KMS-11 (cell line): Measurements from ENCODE around the gene CACNA2D3.

ENCODE experiments used
- H2AFZ ChIP-seq: fragments of 200-600 bp; sonication (generic); 2 replicates; pipeline ENCODE4 v1.6.1; 2016; ENCODE audit warnings: antibody characterized with exemption, mixed run types, low read depth
- H3K27ac ChIP-seq: fragments of 200-600 bp; sonication (generic); 2 replicates; pipeline ENCODE4 v1.6.1; 2016; ENCODE audit warnings: mild to moderate bottlenecking, mixed run types
- H3K27me3 ChIP-seq: fragments of 200-600 bp; sonication (generic); 2 replicates; pipeline ENCODE4 v1.6.1; 2017; ENCODE audit warnings: mild to moderate bottlenecking, low read depth, mixed run types, moderate library complexity; ENCODE audit not compliant: insufficient read depth
- H3K36me3 ChIP-seq: fragments of 200-600 bp; sonication (generic); 2 replicates; pipeline ENCODE4 v1.6.1; 2017; ENCODE audit warnings: mild to moderate bottlenecking, mixed run types; ENCODE audit not compliant: insufficient read depth
- H3K4me1 ChIP-seq: fragments of 200-600 bp; sonication (generic); 2 replicates; pipeline ENCODE4 v1.6.1; 2016; ENCODE audit warnings: mild to moderate bottlenecking, low read depth, mixed run types; ENCODE audit not compliant: poor library complexity, severe bottlenecking
- H3K4me2 ChIP-seq: fragments of 200-600 bp; sonication (generic); 2 replicates; pipeline ENCODE4 v1.7.0; 2016; ENCODE audit warnings: mild to moderate bottlenecking, mixed run types
- H3K4me3 ChIP-seq: fragments of 200-600 bp; sonication (generic); IDR thresholded peaks from 2 replicates; pipeline ENCODE4 v1.6.1; 2017; ENCODE audit warnings: low read depth, low read length, mixed read lengths; ENCODE audit not compliant: insufficient read depth
- H3K79me2 ChIP-seq: fragments of 200-600 bp; sonication (generic); 2 replicates; pipeline ENCODE4 v1.6.1; 2016; ENCODE audit warnings: low read depth, mixed run types; ENCODE audit not compliant: insufficient read depth
- H3K9ac ChIP-seq: fragments of 200-600 bp; sonication (generic); 2 replicates; pipeline ENCODE4 v1.6.1; 2016; ENCODE audit warnings: mild to moderate bottlenecking, mixed run types
- H4K20me1 ChIP-seq: fragments of 200-600 bp; sonication (generic); 2 replicates; pipeline ENCODE4 v1.6.1; 2016; ENCODE audit warnings: mild to moderate bottlenecking, mixed run types; ENCODE audit not compliant: insufficient read depth
- TF ChIP-seq, protein P1 (sequence below): fragments of 200-600 bp; sonication (generic); conservative IDR thresholded peaks from 2 replicates; pipeline ENCODE4 v1.6.1; 2017; ENCODE audit warnings: low read depth, mild to moderate bottlenecking, antibody characterized with exemption, low read length, moderate library complexity, mixed read lengths

CACNA2D3 gene

DNA sequence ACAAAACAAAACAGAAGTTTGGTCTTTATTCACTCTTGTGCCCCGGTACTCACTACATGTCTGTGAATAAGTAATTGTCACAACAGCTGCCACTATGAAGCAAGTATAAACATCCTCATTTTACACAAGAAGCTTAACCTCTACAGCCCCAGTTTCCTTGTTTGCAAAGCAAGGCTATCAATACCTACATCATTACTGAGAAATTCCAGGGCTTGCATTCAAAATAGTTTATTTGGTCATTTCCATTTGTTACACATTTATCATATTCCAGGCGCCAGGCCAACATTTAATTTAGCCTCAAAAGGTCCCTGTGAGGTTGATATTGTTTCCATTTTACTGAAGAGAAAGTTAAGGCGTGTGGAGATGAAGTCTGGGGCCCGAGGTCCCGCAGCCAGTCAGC is 966.9 kb downstream of the CACNA2D3 start:
- H4K20me1 ChIP-seq: no peaks in the 10 kb centered on the region
- no peak overlapping the region for H3K4me2 ChIP-seq
- no peaks in the 10 kb centered on the region for H3K27me3 ChIP-seq
- TF ChIP-seq, protein P1, sequence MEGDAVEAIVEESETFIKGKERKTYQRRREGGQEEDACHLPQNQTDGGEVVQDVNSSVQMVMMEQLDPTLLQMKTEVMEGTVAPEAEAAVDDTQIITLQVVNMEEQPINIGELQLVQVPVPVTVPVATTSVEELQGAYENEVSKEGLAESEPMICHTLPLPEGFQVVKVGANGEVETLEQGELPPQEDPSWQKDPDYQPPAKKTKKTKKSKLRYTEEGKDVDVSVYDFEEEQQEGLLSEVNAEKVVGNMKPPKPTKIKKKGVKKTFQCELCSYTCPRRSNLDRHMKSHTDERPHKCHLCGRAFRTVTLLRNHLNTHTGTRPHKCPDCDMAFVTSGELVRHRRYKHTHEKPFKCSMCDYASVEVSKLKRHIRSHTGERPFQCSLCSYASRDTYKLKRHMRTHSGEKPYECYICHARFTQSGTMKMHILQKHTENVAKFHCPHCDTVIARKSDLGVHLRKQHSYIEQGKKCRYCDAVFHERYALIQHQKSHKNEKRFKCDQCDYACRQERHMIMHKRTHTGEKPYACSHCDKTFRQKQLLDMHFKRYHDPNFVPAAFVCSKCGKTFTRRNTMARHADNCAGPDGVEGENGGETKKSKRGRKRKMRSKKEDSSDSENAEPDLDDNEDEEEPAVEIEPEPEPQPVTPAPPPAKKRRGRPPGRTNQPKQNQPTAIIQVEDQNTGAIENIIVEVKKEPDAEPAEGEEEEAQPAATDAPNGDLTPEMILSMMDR: no peak
- H3K4me1 ChIP-seq: no peaks in the 10 kb centered on the region
- no peak overlapping the region for H3K4me3 ChIP-seq
- H3K27ac ChIP-seq: no peak overlapping the region
- H3K79me2 ChIP-seq: no peaks in the 10 kb centered on the region
- no peaks in the 10 kb centered on the region for H3K36me3 ChIP-seq
- H2AFZ ChIP-seq: no peak overlapping the region
- no peak overlapping the region for H3K9ac ChIP-seq

DNA sequence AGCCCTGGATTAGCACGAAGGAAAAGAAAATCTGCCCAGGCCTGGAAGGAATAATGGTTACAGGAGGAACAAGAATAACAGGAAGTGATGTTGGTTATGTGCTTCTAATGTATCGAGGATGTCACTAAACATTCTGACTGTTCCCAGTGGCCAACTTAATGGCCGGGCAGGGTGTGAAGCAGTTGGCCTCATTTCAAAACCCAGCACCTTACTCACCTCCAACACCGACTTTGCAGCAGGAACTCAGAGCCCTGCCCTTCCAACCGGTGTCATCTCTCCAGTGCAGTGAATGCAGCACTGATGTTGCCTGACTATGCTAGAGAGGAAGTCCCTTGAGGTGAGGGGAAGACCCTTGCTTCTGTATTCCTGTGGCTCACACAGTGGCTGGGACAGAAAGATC is 967.9 kb downstream of the CACNA2D3 start:
- Histone ChIP-seq H3K4me1 (no peaks in the 10 kb centered on the region), H3K36me3 (no peaks in the 10 kb centered on the region), H4K20me1 (no peaks in the 10 kb centered on the region), H2AFZ (no peak overlapping the region), H3K79me2 (no peaks in the 10 kb centered on the region), H3K4me3 (no peak overlapping the region), H3K9ac (no peak overlapping the region), H3K27me3 (no peaks in the 10 kb centered on the region), H3K27ac (no peak overlapping the region), H3K4me2 (no peak overlapping the region)
- TF ChIP-seq, protein P1: no peak

DNA sequence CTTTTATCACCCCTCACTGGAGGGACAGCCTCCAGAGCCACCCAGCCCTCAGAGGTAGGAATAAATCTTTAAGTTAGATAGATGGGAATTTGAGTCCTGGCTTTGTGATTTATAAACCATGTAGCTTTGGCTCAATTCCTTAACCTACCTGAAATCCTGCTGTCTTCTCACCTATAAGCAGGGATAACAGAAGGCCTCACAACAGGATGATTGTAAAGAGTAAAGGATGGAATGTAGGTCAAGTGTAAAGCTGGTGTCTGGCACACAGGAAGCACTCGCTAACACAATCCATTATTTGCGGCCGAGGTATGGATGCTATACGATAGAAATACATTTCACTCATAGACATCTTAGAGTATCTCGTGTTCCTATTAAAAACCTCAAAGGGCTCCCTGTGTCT is 968.4 kb downstream of the CACNA2D3 start:
- H4K20me1 ChIP-seq: no peaks in the 10 kb centered on the region
- TF ChIP-seq, protein P1: no peak
- H3K9ac ChIP-seq: no peak overlapping the region
- no peak overlapping the region for H3K27ac ChIP-seq
- H3K4me2 ChIP-seq: no peak overlapping the region
- H3K79me2 ChIP-seq: no peaks in the 10 kb centered on the region
- H3K4me3 ChIP-seq: no peak overlapping the region
- no peaks in the 10 kb centered on the region for H3K27me3 ChIP-seq
- H3K36me3 ChIP-seq: no peaks in the 10 kb centered on the region
- H3K4me1 ChIP-seq: no peaks in the 10 kb centered on the region
- no peak overlapping the region for H2AFZ ChIP-seq

DNA sequence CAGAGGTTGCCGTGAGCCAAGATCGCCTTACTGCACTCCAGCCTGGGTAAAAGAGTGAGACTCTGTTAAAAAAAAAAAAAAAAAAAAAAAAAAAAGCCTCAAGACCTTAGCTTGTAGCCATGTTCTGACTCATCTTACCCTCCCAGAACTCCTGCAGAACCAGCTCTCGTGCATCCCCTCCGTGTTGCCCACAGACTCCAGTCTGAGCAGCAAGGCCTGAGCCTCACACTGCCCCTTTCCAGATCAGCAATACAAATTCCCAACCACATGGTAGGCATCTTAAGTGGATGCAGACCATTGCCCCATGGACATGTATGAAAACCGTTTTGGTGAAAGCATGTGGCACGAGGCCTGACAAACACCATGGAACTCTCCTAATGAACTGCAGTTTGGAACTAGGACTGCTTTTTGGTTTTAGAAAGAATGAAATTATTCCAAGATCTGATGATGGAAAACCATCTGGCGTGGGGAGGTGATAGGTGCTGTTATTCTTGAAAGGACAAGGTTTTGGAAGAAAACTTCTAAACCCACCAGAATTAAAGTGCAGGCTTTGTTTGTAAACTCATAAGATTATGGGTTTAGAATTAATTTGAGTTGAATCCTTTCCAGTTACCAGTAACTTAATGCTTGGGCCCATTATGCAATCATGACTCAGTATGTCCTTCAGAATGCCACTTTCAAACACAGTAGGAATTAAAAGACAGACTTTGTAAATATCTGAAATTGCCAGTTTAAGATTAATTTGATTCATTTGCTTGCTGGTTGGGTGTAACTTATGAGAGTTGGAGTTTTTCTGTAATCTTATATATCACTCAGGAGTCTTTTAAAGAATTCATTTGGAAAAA is 969.3 kb downstream of the CACNA2D3 start:
- no peak overlapping the region for H3K4me3 ChIP-seq
- H3K4me1 ChIP-seq: no peaks in the 10 kb centered on the region
- no peak overlapping the region for H2AFZ ChIP-seq
- no peaks in the 10 kb centered on the region for H3K36me3 ChIP-seq
- TF ChIP-seq, protein P1: no peak
- H4K20me1 ChIP-seq: no peaks in the 10 kb centered on the region
- no peak overlapping the region for H3K9ac ChIP-seq
- no peak overlapping the region for H3K4me2 ChIP-seq
- no peak overlapping the region for H3K27ac ChIP-seq
- H3K27me3 ChIP-seq: no peaks in the 10 kb centered on the region
- no peaks in the 10 kb centered on the region for H3K79me2 ChIP-seq
